K562 (cell line): ENCODE data around the gene WNT7A. TPM values are rescaled to one million over a fixed set of nuclear protein-coding genes. Genes with fewer than 3 reads are reported as not detected.

Source experiments
- ATAC-seq: fragments of 200-7000 bp; cut with Tn5 transposase; 3 replicates; pipeline ENCODE4 v1.9.1; 2020; ENCODE audit warnings: moderate library complexity
- BruUV-seq: library from RNA; stranded (reverse); fragments of 400-500 nt; replicated peaks from 2 replicates; lab custom pipeline; 2021; lab: Mats Ljungman, UMichigan
- CTCF ChIA-PET: fragments of 300-600 bp; formaldehyde crosslinking; extraction: SDS; loops from one replicate; lab custom pipeline; 2021; ENCODE audit warnings: low intra/inter-chr PET ratio; lab: Yijun Ruan, JAX
- POLR2A ChIA-PET: fragments of 300-600, 350-650 bp; sonication (Branson Sonifier 250); formaldehyde crosslinking; extraction: SDS; loops from one replicate; lab custom pipeline; 2021; ENCODE audit warnings: antibody characterized with exemption, inconsistent platforms; lab: Yijun Ruan, JAX
- DNase-seq, 4 experiments: peaks; one replicate each; pipeline versions ENCODE4 v3.0.0 to v3.0.0-alpha.2; 2011 to 2018; ENCODE audit warnings: low spot score in 3 of 4, mixed read lengths in 3 of 4; ENCODE audit errors: extremely low read depth in 1 of 4
- FAIRE-seq: peaks from 2 replicates; lab custom pipeline; 2011; peaks lifted over from hg19 to GRCh38; lab: Jason Lieb, UNC
- H2AFZ ChIP-seq: 2 replicates; pipeline ENCODE4 v1.6.0; 2011; ENCODE audit warnings: low read depth, low read length, control low read depth, inconsistent platforms
- H3K27ac ChIP-seq: fragments of 200-600 bp; 3 replicates; pipeline ENCODE4 v1.8.0; 2011; ENCODE audit warnings: low read depth, mild to moderate bottlenecking, control low read depth, inconsistent platforms, low read length, moderate library complexity, mixed read lengths; ENCODE audit errors: extremely low read depth
- H3K27me3 ChIP-seq, 2 experiments: fragments of 300-600 bp in 1 of 2; 2 replicates in 1 of 2; 3 replicates in 1 of 2; pipeline versions ENCODE4 v1.6.0 to v1.8.0; 2011; ENCODE audit warnings: inconsistent platforms in 2 of 2, low read length in 2 of 2, mild to moderate bottlenecking in 1 of 2, mixed read lengths in 1 of 2, moderate library complexity in 1 of 2; ENCODE audit not compliant: control insufficient read depth in 2 of 2, insufficient read depth in 2 of 2
- H3K36me3 ChIP-seq: fragments of 300-600 bp; 3 replicates; pipeline ENCODE4 v1.8.0; 2011; ENCODE audit warnings: mild to moderate bottlenecking, low read length, inconsistent platforms; ENCODE audit not compliant: control insufficient read depth, insufficient read depth
- H3K4me1 ChIP-seq, 2 experiments: fragments of 200-600 bp in 1 of 2; replicated peaks in 1 of 2; 2 replicates in 1 of 2; 3 replicates in 1 of 2; pipeline versions ENCODE4 v1.5.1 to v1.8.0; 2011; ENCODE audit warnings: inconsistent platforms in 2 of 2, low read length in 2 of 2, mild to moderate bottlenecking in 1 of 2, mixed read lengths in 1 of 2, moderate library complexity in 1 of 2; ENCODE audit not compliant: control insufficient read depth in 2 of 2, insufficient read depth in 2 of 2
- H3K4me2 ChIP-seq: 2 replicates; pipeline ENCODE4 v1.6.1; 2011; ENCODE audit warnings: low read length, control low read depth, inconsistent platforms, mixed read lengths; ENCODE audit not compliant: insufficient read depth
- H3K4me3 ChIP-seq: fragments of 200-600 bp; sonication (generic), shearing (Covaris generic); 2 replicates; pipeline ENCODE4 v1.5.1; 2016; ENCODE audit warnings: control low read depth, inconsistent platforms
- H3K79me2 ChIP-seq: fragments of 200-600 bp; 3 replicates; pipeline ENCODE4 v1.8.0; 2011; ENCODE audit warnings: low read length, inconsistent platforms; ENCODE audit not compliant: control insufficient read depth, insufficient read depth
- H3K9ac ChIP-seq, 2 experiments: 2 replicates each; pipeline versions ENCODE4 v1.6.0 to v1.6.1; 2011; ENCODE audit warnings: low read depth in 2 of 2, low read length in 2 of 2, control low read depth in 1 of 2, inconsistent platforms in 1 of 2, mild to moderate bottlenecking in 1 of 2, mixed read lengths in 1 of 2; ENCODE audit not compliant: insufficient read depth in 1 of 2
- H3K9me1 ChIP-seq: one replicate; pipeline ENCODE4 v1.6.0; 2011; ENCODE audit warnings: inconsistent platforms, mild to moderate bottlenecking, low read length, moderate library complexity; ENCODE audit not compliant: control insufficient read depth, insufficient read depth
- H3K9me3 ChIP-seq: replicated peaks from 2 replicates; pipeline ENCODE4 v1.5.1; 2011; ENCODE audit warnings: low read depth, low read length, inconsistent platforms; ENCODE audit not compliant: control insufficient read depth, insufficient read depth
- H4K20me1 ChIP-seq: replicated peaks from 2 replicates; pipeline ENCODE4 v1.6.1; 2011; ENCODE audit warnings: low read length, inconsistent platforms, mixed read lengths; ENCODE audit not compliant: control insufficient read depth, insufficient read depth
- BCOR ChIP-seq: fragments of 450-650 bp; IDR thresholded peaks from 2 replicates; pipeline ENCODE4 v1.6.1; 2016
- CREB1 ChIP-seq, 2 experiments: sonication (generic) in 1 of 2; formaldehyde crosslinking in 1 of 2; IDR thresholded peaks; 2 replicates each; pipeline versions ENCODE4 v1.6.1 to v1.8.0; 2012 to 2022; ENCODE audit warnings: inconsistent platforms in 1 of 2, mild to moderate bottlenecking in 1 of 2, missing genetic modification reagents in 1 of 2, moderate library complexity in 1 of 2
- EHMT2 ChIP-seq: fragments of 450-650 bp; IDR thresholded peaks from 2 replicates; pipeline ENCODE4 v1.6.1; 2018; ENCODE audit warnings: antibody characterized with exemption
- ELK1 ChIP-seq: sonication (generic); formaldehyde crosslinking; IDR thresholded peaks from 2 replicates; pipeline ENCODE4 v1.8.1; 2022; ENCODE audit warnings: missing genetic modification reagents
- GTF2B ChIP-seq: IDR thresholded peaks from 2 replicates; pipeline ENCODE4 v1.6.1; 2011; ENCODE audit not compliant: insufficient read length; ENCODE audit errors: extremely low read depth
- GTF2E2 ChIP-seq: fragments of 200-800 bp; sonication (Bioruptor generic); IDR thresholded peaks from 2 replicates; pipeline ENCODE4 v1.6.1; 2016; ENCODE audit warnings: missing genetic modification characterization, missing compliant biosample characterization
- KHSRP ChIP-seq: fragments of 450-650 bp; IDR thresholded peaks from 2 replicates; pipeline ENCODE4 v1.6.1; 2017
- NCOA6 ChIP-seq: fragments of 450-650 bp; IDR thresholded peaks from 2 replicates; pipeline ENCODE4 v1.6.1; 2017; ENCODE audit warnings: mild to moderate bottlenecking
- PTBP1 ChIP-seq: fragments of 200-400 bp; formaldehyde crosslinking; IDR thresholded peaks from 2 replicates; pipeline ENCODE4 v1.6.1; 2017; ENCODE audit warnings: low read depth, low read length
- RB1 ChIP-seq: fragments of 450-650 bp; IDR thresholded peaks from 2 replicates; pipeline ENCODE4 v1.6.1; 2017; ENCODE audit warnings: low read depth, mild to moderate bottlenecking
- RBBP5 ChIP-seq: fragments of 200-600 bp; sonication (generic); IDR thresholded peaks from 2 replicates; pipeline ENCODE4 v1.6.1; 2012; ENCODE audit warnings: borderline replicate concordance, mild to moderate bottlenecking, low read length, control low read depth, inconsistent platforms; ENCODE audit not compliant: insufficient read depth, poor library complexity, severe bottlenecking
- RBM34 ChIP-seq: fragments of 200-400 bp; formaldehyde crosslinking; IDR thresholded peaks from 2 replicates; pipeline ENCODE4 v1.6.1; 2018; ENCODE audit warnings: low read length, borderline replicate concordance; ENCODE audit not compliant: insufficient read depth
- SNIP1 ChIP-seq: fragments of 450-650 bp; IDR thresholded peaks from 2 replicates; pipeline ENCODE4 v1.7.1; 2017; ENCODE audit warnings: low read depth, mild to moderate bottlenecking
- SP1 ChIP-seq: sonication (generic); formaldehyde crosslinking; IDR thresholded peaks from 2 replicates; pipeline ENCODE4 v1.8.1; 2022; ENCODE audit warnings: mild to moderate bottlenecking, missing genetic modification reagents
- STAG1 ChIP-seq: sonication (generic); formaldehyde crosslinking; IDR thresholded peaks from 2 replicates; pipeline ENCODE4 v1.5.0; 2020; ENCODE audit warnings: missing genetic modification reagents, borderline replicate concordance
- TEAD1 ChIP-seq, 2 experiments: fragments of 450-650 bp in 1 of 2; sonication (generic) in 1 of 2; formaldehyde crosslinking; IDR thresholded peaks; 2 replicates each; pipeline versions ENCODE4 v1.4.0 to v1.8.0; 2020 to 2022; ENCODE audit warnings: mild to moderate bottlenecking in 2 of 2, missing genetic modification reagents in 1 of 2
- U2AF2 ChIP-seq: fragments of 200-400 bp; formaldehyde crosslinking; optimal IDR thresholded peaks from 2 replicates; pipeline ENCODE3; 2017; ENCODE audit warnings: low read depth, mild to moderate bottlenecking, low read length
- XRCC5 ChIP-seq: fragments of 200-400 bp; formaldehyde crosslinking; IDR thresholded peaks from 2 replicates; pipeline ENCODE4 v1.6.1; 2017; ENCODE audit warnings: low read depth, mild to moderate bottlenecking, low read length
- ZBTB8A ChIP-seq: fragments of 450-650 bp; IDR thresholded peaks from 2 replicates; pipeline ENCODE4 v1.6.1; 2018; ENCODE audit warnings: mild to moderate bottlenecking, moderate library complexity; ENCODE audit not compliant: partially characterized antibody
- WGBS: fragments of 100-300 bp; shearing (Covaris generic); methylation state at CpG from one replicate; pipeline ENCODE4 v1.1.6; 2016; ENCODE audit warnings: low coverage, mixed read lengths; ENCODE audit not compliant: insufficient coverage; ENCODE audit errors: missing lambda C conversion rate; 5-methylcytosine and 5-hydroxymethylcytosine counted together
- in situ Hi-C: fragments of 300-500 bp; cut with MboI; formaldehyde crosslinking; loops from 4 replicates; pipeline ENCODE4 v1.15.0; 2018; ENCODE audit warnings: inconsistent platforms, mixed read lengths
- intact Hi-C: fragments of 100-400 bp; cut with micrococcal nuclease; formaldehyde crosslinking; loops from 2 replicates; pipeline ENCODE4 v1.14.2; 2022
- polyA plus RNA-seq, 8 experiments: library from polyadenylated mRNA; depleted of rRNA in 4 of 8; stranded (reverse) in 5 of 8; unstranded in 3 of 8; fragments of >200 nt; fragmentation: Nextera tagmentation in 2 of 8; fragmentation: Illumina TruSeq in 1 of 8; extraction: Ambion mirVana in 2 of 8; extraction: Trizol in 1 of 8; gene quantifications; 2 replicates each; pipeline versions ENCODE4 v1.2.1 to v1.2.3, GENCODE V29; 2011 to 2014; ENCODE audit warnings: inconsistent platforms in 1 of 8, missing spikeins in 1 of 8
- total RNA-seq, 7 experiments: library from RNA; depleted of rRNA in 6 of 7; stranded (reverse); fragments of >200 nt in 6 of 7; fragmentation: Illumina TruSeq in 2 of 7; extraction: Trizol in 2 of 7; gene quantifications; 2 replicates each; pipeline versions ENCODE4 v1.2.1 to v1.2.3, GENCODE V29; 2011 to 2021; ENCODE audit warnings: low replicate concordance in 1 of 7

Gene WNT7A
- total and polyA plus RNA-seq, 9 of the 15 experiments (the other 6 are each of a cell fraction or from before 2014, with no cell fraction given): 0.03 TPM; not detected in 8

- Histone ChIP-seq H3K79me2 (no peaks in the 10 kb centered on the region), H3K4me2 (peak overlapping the region; percentile 84), H3K36me3 (no peaks in the 10 kb centered on the region), H3K27ac (no peak overlapping the region; the same call in 1 of the 3 replicates), H3K4me1 (peaks cover 16 to 25% of the 10 kb centered on the region in 2 experiments), H3K4me3 (peak overlapping the region; percentile 42), H3K9me1 (no peaks in the 10 kb centered on the region), H2AFZ (peak overlapping the region; percentile 88), H3K9ac (peak overlapping the region; percentile 61 to 95), H4K20me1 (no peaks in the 10 kb centered on the region), H3K27me3 (peaks cover 0 to 7% of the 10 kb centered on the region in 2 experiments; a peak in 3 of 5 replicates), H3K9me3 (no peaks in the 10 kb centered on the region)
- FAIRE-seq: peak; percentile 82
- TSS peak; percentile 88 for BruUV-seq
- DNase-seq: peak; percentile 92 to 96 (median 94)
- POLR2A ChIA-PET: interaction anchor here (0.7 to 1.4 kb wide), 4 partner anchors 40 to 658 kb away, joined by 3 to 5 read pairs (median 4); no protein-coding TSS in a partner anchor
- intact Hi-C loops (loop anchor here (1.0 to 10.0 kb wide), 11 partner anchors 219 to 1027 kb away; partner anchors contain the start of genes CHCHD4, LSM3 and XPC), in situ Hi-C loops (loop anchor here (5.0 kb wide), 1 partner anchor 227 kb away; the partner anchor contains the start of gene CHCHD4)
- 3% methylated on average over 71 of the region's 86 CpGs for WGBS
- CTCF ChIA-PET: interaction anchor here (0.6 to 0.7 kb wide), 2 partner anchors 240 to 572 kb away, joined by 4 read pairs; no protein-coding TSS in a partner anchor
- ATAC-seq: peak; percentile 99
- TF ChIP-seq CREB1 (IDR thresholded peaks at IDR 0.05) (no peak), CREB1 (CRISPR knock-in tag; IDR thresholded peaks at IDR 0.05) (no peak), RBM34 (no peak), NCOA6 (no peak), RB1 (no peak), XRCC5 (no peak), ELK1 (CRISPR knock-in tag) (no peak), SNIP1 (no peak), KHSRP (no peak), RBBP5 (no peak), BCOR (no peak), GTF2B (no peak), SP1 (CRISPR knock-in tag) (peak; percentile 50; the same call in 1 of the 2 replicates), U2AF2 (no peak), PTBP1 (no peak), GTF2E2 (tag) (no peak; the same call in 1 of the 2 replicates), STAG1 (no peak), ZBTB8A (no peak), EHMT2 (no peak), TEAD1 (CRISPR knock-in tag; IDR thresholded peaks at IDR 0.05) (no peak)
Observed at GRCh38 chr3:13895155-13896105, 15.6 kb upstream of the WNT7A start.
